A549 treated with Hydrocortisone at 1 μM for 4 hours (cell line): Measurements from ENCODE around the gene SLC16A13. TPM values are rescaled to one million over a fixed set of nuclear protein-coding genes. Genes with fewer than 3 reads are reported as not detected.

Experiments used
- total RNA-seq: library from RNA; stranded (reverse); fragments of 200-300 nt; extraction: Qiagen RNA extraction; gene quantifications from 5 replicates; pipeline ENCODE4 v1.2.3, GENCODE V29; 2022

Gene SLC16A13, protein sequence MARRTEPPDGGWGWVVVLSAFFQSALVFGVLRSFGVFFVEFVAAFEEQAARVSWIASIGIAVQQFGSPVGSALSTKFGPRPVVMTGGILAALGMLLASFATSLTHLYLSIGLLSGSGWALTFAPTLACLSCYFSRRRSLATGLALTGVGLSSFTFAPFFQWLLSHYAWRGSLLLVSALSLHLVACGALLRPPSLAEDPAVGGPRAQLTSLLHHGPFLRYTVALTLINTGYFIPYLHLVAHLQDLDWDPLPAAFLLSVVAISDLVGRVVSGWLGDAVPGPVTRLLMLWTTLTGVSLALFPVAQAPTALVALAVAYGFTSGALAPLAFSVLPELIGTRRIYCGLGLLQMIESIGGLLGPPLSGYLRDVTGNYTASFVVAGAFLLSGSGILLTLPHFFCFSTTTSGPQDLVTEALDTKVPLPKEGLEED
- total RNA-seq: 6.5 to 9.3 TPM (median 8.9 TPM) in 5 replicates

DNA sequence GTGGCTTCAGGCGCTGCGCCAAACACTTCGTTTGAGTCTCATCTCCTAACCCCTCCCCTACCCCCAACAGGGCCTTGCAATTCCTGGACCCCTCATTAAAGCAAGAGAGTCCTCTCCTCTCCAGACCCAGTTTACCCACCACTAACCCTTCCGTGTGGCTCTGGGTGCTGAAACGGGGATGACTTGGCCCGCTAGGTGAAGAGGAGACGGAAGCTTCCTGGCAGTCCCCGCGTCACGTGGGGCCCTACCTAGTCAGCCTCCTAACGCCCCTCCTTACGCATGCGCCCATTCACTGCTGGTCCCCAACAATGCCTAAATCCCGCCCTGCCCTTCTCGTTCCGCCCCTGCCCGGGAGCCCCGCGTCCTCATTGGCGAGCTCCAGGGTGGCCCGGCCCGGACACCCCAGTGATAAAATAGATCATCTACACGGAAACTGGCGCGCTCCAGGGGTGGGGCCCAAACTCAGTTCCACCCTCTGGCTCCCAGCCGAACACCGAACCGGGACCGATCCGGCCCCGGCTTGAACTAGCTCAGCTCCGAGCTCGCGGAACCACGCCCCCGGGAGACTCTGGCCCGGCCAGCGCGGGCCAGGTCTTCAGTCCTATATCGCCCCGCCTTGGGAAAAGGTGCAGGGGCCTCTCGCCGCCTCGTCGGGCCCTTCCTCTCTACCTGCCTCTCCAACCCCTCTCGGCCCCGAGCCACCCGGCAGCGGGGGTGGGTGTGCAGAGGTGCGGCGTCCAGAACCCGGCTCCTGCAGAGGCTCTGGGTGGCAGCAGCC lies at the start of gene SLC16A13:
SLC16A13 (plus strand) TSS at position 425 of the 778 bp plus-strand sequence. CDS start 368 bp downstream, outside the sequence.

DNA sequence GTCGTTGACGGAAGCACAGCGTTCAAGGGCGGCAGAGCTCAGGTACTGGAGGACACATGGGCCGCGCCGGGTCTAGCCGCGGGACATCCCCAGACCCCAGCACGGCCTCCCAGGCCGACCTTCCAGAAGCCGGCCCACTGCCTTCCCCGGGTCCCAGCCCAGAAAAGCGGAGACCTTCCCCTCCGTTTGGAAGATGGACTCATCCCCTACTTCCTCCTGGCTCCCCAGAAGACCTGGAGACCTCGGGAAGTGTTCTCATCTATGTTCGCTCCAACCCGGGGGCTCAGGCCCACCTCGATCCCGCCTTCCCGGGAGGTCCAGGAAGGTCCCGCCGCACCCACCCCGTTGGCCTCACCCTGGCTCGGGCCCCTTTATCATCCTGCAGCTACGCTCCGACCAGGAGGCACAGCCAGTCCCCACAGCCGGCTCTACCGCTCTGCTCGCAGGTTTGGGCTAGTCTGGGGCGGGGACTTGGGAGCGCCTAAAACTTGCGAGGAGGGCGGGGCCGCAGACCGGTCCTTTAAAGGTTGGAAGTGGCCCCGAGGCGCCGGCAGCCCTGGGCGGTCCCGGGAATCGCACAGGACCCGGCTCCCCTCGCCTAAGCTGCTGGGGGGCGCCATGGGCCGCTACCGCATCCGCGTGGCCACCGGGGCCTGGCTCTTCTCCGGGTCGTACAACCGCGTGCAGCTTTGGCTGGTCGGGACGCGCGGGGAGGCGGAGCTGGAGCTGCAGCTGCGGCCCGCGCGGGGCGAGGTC lies 40.1 kb upstream of the SLC16A13 start, which contains the start of gene ALOX12:
ALOX12 (plus strand) TSS at position 550 of the 756 bp plus-strand sequence; CDS start at position 619, 69 bp downstream.

DNA sequence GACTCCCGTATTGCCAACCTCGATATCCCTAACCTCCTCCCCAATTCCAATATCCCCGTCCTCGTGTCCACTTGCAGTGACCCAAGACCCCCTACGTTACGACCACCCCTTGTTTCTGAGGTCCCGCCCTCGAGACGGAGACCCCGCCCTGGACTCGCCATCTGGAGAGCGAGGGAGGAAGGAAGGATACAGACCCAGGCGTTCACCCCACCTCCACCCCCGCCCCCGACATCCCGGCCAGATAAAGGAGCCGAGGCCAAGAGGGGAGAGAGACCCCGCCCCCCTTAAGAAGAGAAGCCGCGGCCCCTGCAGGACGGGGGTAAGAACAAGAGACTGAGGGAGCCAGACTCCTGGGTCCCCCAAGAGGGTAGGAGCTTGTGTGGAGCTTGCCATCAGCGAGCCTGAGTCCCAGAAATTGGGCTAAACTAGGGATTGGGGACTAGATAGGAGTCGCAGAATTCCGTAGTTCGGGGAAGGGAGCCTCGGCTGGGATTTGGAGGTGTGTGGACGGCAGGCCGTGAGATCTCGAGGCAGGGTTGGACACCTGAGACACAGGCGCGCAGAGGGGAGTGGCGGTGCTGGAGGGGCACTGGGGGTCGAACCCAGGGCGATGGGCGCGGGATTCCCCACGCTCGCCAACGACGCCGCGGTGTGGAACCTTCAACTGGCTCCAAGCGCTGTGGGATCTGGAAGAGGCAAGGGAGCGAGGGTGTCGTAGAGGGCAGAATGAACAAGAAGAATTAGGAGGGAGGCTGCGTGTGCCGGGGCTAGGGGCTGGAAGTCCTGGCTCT lies 12.8 kb upstream of the SLC16A13 start, which contains the start of gene BCL6B:
BCL6B (plus strand) TSS at position 270 of the 791 bp plus-strand sequence. CDS start 622 bp downstream, outside the sequence.

DNA sequence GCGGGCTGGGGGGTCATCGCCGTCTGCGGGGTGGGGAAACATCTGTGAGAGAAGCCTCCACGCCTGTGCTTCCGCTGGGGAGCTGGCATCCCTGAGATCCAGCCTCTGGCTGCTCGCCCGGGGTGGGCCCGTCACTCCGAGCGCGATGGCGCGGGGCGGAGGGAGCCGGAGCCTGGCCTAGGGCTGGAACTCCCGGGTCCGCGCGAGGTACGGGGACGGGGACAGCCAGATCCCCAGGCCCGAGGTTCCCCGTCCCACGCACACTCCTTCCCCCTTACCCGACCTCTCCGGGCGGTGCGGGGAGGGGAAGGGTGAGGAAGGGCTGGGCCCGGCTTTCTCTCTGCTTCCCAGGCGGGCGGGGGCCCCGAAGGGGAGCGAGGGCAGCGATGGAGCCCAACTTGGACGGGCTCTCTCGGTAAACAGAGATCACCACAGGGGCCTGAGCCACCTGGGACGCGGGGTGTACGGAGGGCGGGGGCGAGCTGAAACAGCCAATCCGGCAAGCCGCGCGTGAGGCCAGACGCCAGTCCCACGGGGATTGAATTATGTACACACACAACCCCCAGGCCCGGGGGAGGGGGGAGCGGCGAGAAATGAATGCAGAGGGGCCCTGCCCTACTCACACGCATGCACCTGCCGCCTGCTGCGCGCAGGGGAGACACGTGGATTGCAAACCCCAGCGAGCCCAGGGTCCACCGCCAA lies 7.8 kb downstream of the SLC16A13 start, which contains the start of gene SLC16A11:
SLC16A11 (minus strand) TSS at position 596 of the 702 bp plus-strand sequence; CDS start at position 17, 579 bp downstream.

DNA sequence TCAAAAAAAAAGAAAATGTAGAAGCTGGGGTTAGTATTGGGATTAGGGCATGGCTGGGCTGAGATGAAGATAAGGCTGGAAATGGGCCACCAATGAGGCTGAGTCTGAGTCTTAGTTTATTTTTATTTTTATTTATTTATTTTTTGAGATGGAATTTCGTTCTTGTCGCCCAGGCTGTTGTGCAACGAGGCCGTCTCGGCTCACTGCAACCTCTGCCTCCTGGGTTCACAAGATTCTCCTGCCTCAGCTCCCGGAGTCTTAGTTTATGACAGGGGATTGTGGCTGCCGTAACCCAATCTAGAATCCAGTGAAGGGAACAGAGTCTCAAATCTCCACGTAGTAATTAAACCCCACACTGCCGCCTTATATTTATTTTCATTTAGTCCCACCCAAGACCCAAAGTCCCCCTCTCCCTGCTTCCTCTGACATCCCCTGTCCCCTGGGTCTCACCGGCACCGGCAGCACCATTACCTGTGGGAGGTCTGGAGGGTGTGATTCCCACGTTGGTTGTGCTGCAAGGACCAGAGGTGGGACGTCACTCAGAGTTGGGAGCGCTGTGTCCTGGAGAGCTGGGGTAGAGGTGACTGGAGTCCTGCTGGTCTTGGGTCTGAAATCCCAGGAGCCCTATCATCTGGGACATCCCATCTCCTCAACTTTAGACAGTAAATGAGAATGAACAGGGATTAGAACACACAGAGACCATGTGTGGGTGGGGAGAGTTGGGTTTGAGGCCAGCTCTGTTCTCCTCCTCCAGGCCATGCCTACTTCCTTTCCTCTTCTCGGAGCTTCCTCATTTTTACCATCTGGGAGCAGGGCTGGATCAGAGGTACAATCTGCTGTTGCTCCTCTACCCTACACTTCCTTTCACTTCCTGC lies 44.0 kb downstream of the SLC16A13 start, which contains the start of gene CLEC10A:
CLEC10A (minus strand) TSS at position 671 of the 875 bp plus-strand sequence. CDS start 1,439 bp downstream, outside the sequence.

Other genes with a start within 250 kb of the SLC16A13 start
- gene TEKT1, start 204.3 kb upstream of the SLC16A13 start, total RNA-seq: 0.03 to 0.27 TPM (median 0.16 TPM) in 5 replicates
- not detected in 5 replicates for gene ALOX12, start 40.0 kb upstream of the SLC16A13 start, total RNA-seq
- 435 to 504 TPM (median 443 TPM) in 5 replicates for gene RNASEK, start 23.4 kb upstream of the SLC16A13 start, total RNA-seq
- gene BCL6B, start 13.0 kb upstream of the SLC16A13 start, total RNA-seq: not detected in 5 replicates
- not detected in 5 replicates for gene SLC16A11, start 8.1 kb downstream of the SLC16A13 start, total RNA-seq
- not detected in 5 replicates for gene CLEC10A, start 44.2 kb downstream of the SLC16A13 start, total RNA-seq
- 0.12 to 0.16 TPM in 2 of 5 replicates, not detected in the others for gene ASGR2, start 78.8 kb downstream of the SLC16A13 start, total RNA-seq
- 0.70 to 1.4 TPM (median 0.89 TPM) in 5 replicates for gene ASGR1, start 143.4 kb downstream of the SLC16A13 start, total RNA-seq
- 5.7 to 7.8 TPM (median 6.6 TPM) in 5 replicates for gene DLG4, start 183.8 kb downstream of the SLC16A13 start, total RNA-seq
- 322 to 414 TPM (median 394 TPM) in 5 replicates for gene ACADVL, start 183.9 kb downstream of the SLC16A13 start, total RNA-seq
- 37.0 to 41.9 TPM (median 40.1 TPM) in 5 replicates for gene DVL2, start 198.5 kb downstream of the SLC16A13 start, total RNA-seq
- gene PHF23, start 203.4 kb downstream of the SLC16A13 start, total RNA-seq: 89.8 to 111 TPM (median 96.3 TPM) in 5 replicates
- gene GABARAP, start 206.4 kb downstream of the SLC16A13 start, total RNA-seq: 685 to 777 TPM (median 698 TPM) in 5 replicates
- gene CTDNEP1, start 215.7 kb downstream of the SLC16A13 start, total RNA-seq: 222 to 242 TPM (median 228 TPM) in 5 replicates
- 125 to 155 TPM (median 140 TPM) in 5 replicates for gene ELP5, start 216.2 kb downstream of the SLC16A13 start, total RNA-seq
- gene CLDN7, start 226.5 kb downstream of the SLC16A13 start, total RNA-seq: 2.2 to 3.7 TPM (median 2.6 TPM) in 5 replicates
- 0.39 to 0.59 TPM (median 0.50 TPM) in 5 replicates for gene SLC2A4, start 245.7 kb downstream of the SLC16A13 start, total RNA-seq